Pancreas (tissue), 10 donors: ENCODE data around the gene TGFB2. TPM values are rescaled to one million over a fixed set of nuclear protein-coding genes. Genes with fewer than 3 reads are reported as not detected.

Experiments used
- ATAC-seq, 4 donors: fragments of 200-7000 bp; cut with Tn5 transposase; one replicate each; pipeline versions ENCODE4 v1.8.0 to v1.9.1; 2020; ENCODE audit warnings: mild to moderate bottlenecking in 4 of 4, moderate library complexity in 4 of 4
- DNase-seq, 6 donors: peaks; one replicate each; pipeline ENCODE4 v3.0.0-alpha.2; 2020
- FAIRE-seq: peaks from 2 replicates; lab custom pipeline; 2012; peaks lifted over from hg19 to GRCh38; lab: Jason Lieb, UNC
- H3K27ac ChIP-seq, 4 donors: fragments of 200-600 bp; sonication (generic); 1 replicate in 3 of 4; 2 replicates in 1 of 4; pipeline versions ENCODE4 v1.5.0 to v1.8.0; 2020
- H3K27me3 ChIP-seq, 4 donors: fragments of 200-600 bp; one replicate each; pipeline ENCODE4 v1.8.0; 2021
- H3K36me3 ChIP-seq, 3 donors: fragments of 200-600 bp; sonication (generic) in 1 of 3; one replicate each; pipeline versions ENCODE4 v1.5.0 to v1.8.0; 2020 to 2021
- H3K4me1 ChIP-seq, 3 donors: fragments of 200-600 bp; one replicate each; pipeline ENCODE4 v1.8.0; 2021
- H3K4me3 ChIP-seq, 4 donors: fragments of 200-600 bp; sonication (generic) in 2 of 4; one replicate each; pipeline versions ENCODE4 v1.5.0 to v1.8.0; 2020 to 2021
- H3K9me3 ChIP-seq, 4 donors: fragments of 200-600 bp; one replicate each; pipeline ENCODE4 v1.8.0; 2021
- CTCF ChIP-seq, 4 donors: fragments of 200-600 bp; sonication (generic) in 3 of 4; IDR thresholded peaks; one replicate each; pipeline versions ENCODE4 v1.5.0 to v1.8.0; 2021; ENCODE audit warnings: antibody characterized with exemption in 4 of 4
- WGBS, 2 donors: extraction: QIAGEN DNeasy Blood & Tissue Kit; methylation state at CpG; one replicate each; pipeline ENCODE4 v1.1.7; 2013; 5-methylcytosine and 5-hydroxymethylcytosine counted together
- intact Hi-C, 3 donors: fragments of 100-400 bp; cut with DNase I; formaldehyde crosslinking; loops; one replicate each; pipeline versions ENCODE4 v1.11.1 to v1.14.2; 2022
- polyA plus RNA-seq, 2 donors: library from polyadenylated mRNA; stranded (reverse); fragments of 200-250 nt; gene quantifications; one replicate each; pipeline ENCODE4 v1.2.3, GENCODE V29; 2013
- total RNA-seq, 6 donors: library from RNA; stranded (reverse); fragmentation: NEBNext Ultra II Directional in 4 of 6; extraction: Animal tissue kit (Norgen Biotek cat#: 25700) in 4 of 6; gene quantifications; one replicate each; pipeline versions ENCODE4 v1.2.1 to v1.2.4, GENCODE V29; 2021 to 2023
- donor health status: healthy with polysubstance abuse.
- donor health status: DM: no; HTN: no; CAD: no; lungs with moderate emphysema.
- donor health status: DM: no; HTN: no; CAD: no.
- donor health status: control.
- donor health status: control.
- donor health status: Bipolar disorder and iron deficiency.
- donor health status: DM: yes; HTN: yes; CAD: no.
- donor health status: DM: no; HTN: no; CAD: no.
- donor health status: DM: no; HTN: no; CAD: no.
- donor health status: DM: yes; HTN: yes; CAD: no.

The TGFB2 gene
- total and polyA plus RNA-seq, 8 donors = 1.6 to 20.3 (median 2.9) TPM

GRCh38 chr1:218304281-218305039 is 40.7 kb upstream of the TGFB2 start:
- no peak for FAIRE-seq
- H3K9me3 ChIP-seq = no peaks in the 10 kb centered on the region
- WGBS, 2 donors = 76 to 80% methylated on average over 8 of the region's 8 CpGs

GRCh38 chr1:218305472-218306064 is 39.6 kb upstream of the TGFB2 start:
- DNase-seq (no peak), ATAC-seq (no peak), FAIRE-seq (no peak)
- H3K27me3 ChIP-seq = no peaks in the 10 kb centered on the region
- peaks cover 2 to 7% (median 6%) of the 10 kb centered on the region in 3 donors for H3K4me1 ChIP-seq
- intact Hi-C loops = no loop called here
- no peak for TF ChIP-seq CTCF (IDR thresholded peaks at IDR 0.05)
- H3K4me3 ChIP-seq = no peak overlapping the region
- no peak overlapping the region for H3K27ac ChIP-seq
- H3K36me3 ChIP-seq = peaks cover 0 to 4% (median 0%) of the 10 kb centered on the region in 3 donors
- no peaks in the 10 kb centered on the region for H3K9me3 ChIP-seq
- 86 to 91% methylated on average over 6 of the region's 6 CpGs for WGBS, 2 donors

More at GRCh38 chr1:218304281-218305039, 40.7 kb upstream of the TGFB2 start:
- no peak for ATAC-seq
- peaks cover 0 to 4% (median 0%) of the 10 kb centered on the region in 3 donors for H3K36me3 ChIP-seq
- no peak overlapping the region for H3K4me3 ChIP-seq
- no peak for TF ChIP-seq CTCF (IDR thresholded peaks at IDR 0.05)
- H3K27me3 ChIP-seq = no peaks in the 10 kb centered on the region
- no peak for DNase-seq
- H3K4me1 ChIP-seq = peaks cover 2 to 10% (median 6%) of the 10 kb centered on the region in 3 donors
- H3K27ac ChIP-seq = no peak overlapping the region
- intact Hi-C loops = no loop called here

GRCh38 chr1:218312509-218312908 is 32.6 kb upstream of the TGFB2 start:
- intact Hi-C loops = no loop called here
- no peaks in the 10 kb centered on the region for H3K27me3 ChIP-seq
- ATAC-seq = no peak
- WGBS, 2 donors = 93 to 95% methylated on average over 2 of the region's 2 CpGs
- H3K4me3 ChIP-seq = no peak overlapping the region
- H3K4me1 ChIP-seq = no peaks in the 10 kb centered on the region
- peaks cover 0 to 4% (median 0%) of the 10 kb centered on the region in 3 donors for H3K36me3 ChIP-seq
- H3K9me3 ChIP-seq = no peaks in the 10 kb centered on the region
- H3K27ac ChIP-seq = no peak overlapping the region
- no peak for FAIRE-seq
- no peak for TF ChIP-seq CTCF (IDR thresholded peaks at IDR 0.05)
- no peak for DNase-seq

GRCh38 chr1:218314316-218314715 is 30.8 kb upstream of the TGFB2 start:
- FAIRE-seq = no peak
- no peaks in the 10 kb centered on the region for H3K4me1 ChIP-seq
- no peak overlapping the region for H3K4me3 ChIP-seq
- H3K27me3 ChIP-seq = no peaks in the 10 kb centered on the region
- WGBS, 2 donors = 90 to 98% methylated on average over 3 of the region's 3 CpGs
- no peak overlapping the region for H3K27ac ChIP-seq
- no peaks in the 10 kb centered on the region for H3K9me3 ChIP-seq
- intact Hi-C loops = no loop called here
- no peaks in the 10 kb centered on the region for H3K36me3 ChIP-seq
- no peak for TF ChIP-seq CTCF (IDR thresholded peaks at IDR 0.05)
- DNase-seq = no peak
- ATAC-seq = no peak

GRCh38 chr1:218315638-218316037 is 29.5 kb upstream of the TGFB2 start:
- no peak for TF ChIP-seq CTCF (IDR thresholded peaks at IDR 0.05)
- H3K36me3 ChIP-seq = no peaks in the 10 kb centered on the region
- DNase-seq (no peak), ATAC-seq (no peak), FAIRE-seq (no peak)
- intact Hi-C loops = no loop called here
- no peak overlapping the region for H3K27ac ChIP-seq
- no peak overlapping the region for H3K4me3 ChIP-seq
- no peaks in the 10 kb centered on the region for H3K9me3 ChIP-seq
- 86 to 89% methylated on average over 4 of the region's 4 CpGs for WGBS, 2 donors
- no peaks in the 10 kb centered on the region for H3K4me1 ChIP-seq
- H3K27me3 ChIP-seq = no peaks in the 10 kb centered on the region
